H9 (cell line): ENCODE results near the gene LIMK2. TPM values are rescaled to one million over a fixed set of nuclear protein-coding genes. Genes with fewer than 3 reads are reported as not detected.
A peak's percentile ranks its signal among the peaks of the same experiment; 100 is the strongest.
"Not testable (repeated sequence)": the region's sequence is repeated elsewhere in the genome, so short reads cannot be mapped to it uniquely, and the experiment has no call there.

Experiments
- DNase-seq: peaks from one replicate; pipeline ENCODE4 v3.0.0-alpha.2; 2017
- H2AFZ ChIP-seq: one replicate; pipeline ENCODE4 v1.6.1; 2013; ENCODE audit warnings: mild to moderate bottlenecking, low read length, control low read depth, moderate library complexity
- H2AK5ac ChIP-seq: 2 replicates; pipeline ENCODE4 v1.6.1; 2013; ENCODE audit warnings: low read length, control low read depth, mixed read lengths; ENCODE audit not compliant: insufficient read length
- H2BK120ac ChIP-seq: one replicate; pipeline ENCODE4 v1.6.1; 2013; ENCODE audit warnings: low read depth, mild to moderate bottlenecking, low read length, control low read depth, inconsistent platforms; ENCODE audit not compliant: poor library complexity, severe bottlenecking
- H2BK12ac ChIP-seq: 2 replicates; pipeline ENCODE4 v1.6.1; 2013; ENCODE audit warnings: low read length, control low read depth, mixed read lengths, low read depth; ENCODE audit not compliant: insufficient read length
- H2BK15ac ChIP-seq: 2 replicates; pipeline ENCODE4 v1.6.1; 2013; ENCODE audit warnings: low read depth, low read length, control low read depth
- H2BK20ac ChIP-seq: one replicate; pipeline ENCODE4 v1.6.1; 2013; ENCODE audit warnings: low read depth, mild to moderate bottlenecking, low read length, control low read depth, inconsistent platforms; ENCODE audit not compliant: poor library complexity, severe bottlenecking
- H2BK5ac ChIP-seq: 2 replicates; pipeline ENCODE4 v1.6.1; 2013; ENCODE audit warnings: low read length, control low read depth, mixed read lengths; ENCODE audit not compliant: insufficient read length
- H3K14ac ChIP-seq: 2 replicates; pipeline ENCODE4 v1.6.1; 2013; ENCODE audit warnings: low read length, control low read depth; ENCODE audit not compliant: insufficient read depth
- H3K18ac ChIP-seq: 2 replicates; pipeline ENCODE4 v1.6.1; 2013; ENCODE audit warnings: low read depth, mild to moderate bottlenecking, mixed read lengths, low read length, control low read depth; ENCODE audit not compliant: insufficient read length
- H3K23ac ChIP-seq: 2 replicates; pipeline ENCODE4 v1.6.1; 2013; ENCODE audit warnings: low read length, control low read depth, mixed read lengths, low read depth; ENCODE audit not compliant: insufficient read length
- H3K23me2 ChIP-seq: 2 replicates; pipeline ENCODE4 v1.6.1; 2013; ENCODE audit warnings: low read depth, mild to moderate bottlenecking, mixed read lengths, low read length, control low read depth; ENCODE audit not compliant: insufficient read length, poor library complexity, severe bottlenecking
- H3K27ac ChIP-seq: 2 replicates; pipeline ENCODE4 v1.5.1; 2013; ENCODE audit warnings: low read length, control low read depth, mixed read lengths, low read depth; ENCODE audit not compliant: insufficient read length
- H3K27me3 ChIP-seq: 2 replicates; pipeline ENCODE4 v1.6.1; 2013; ENCODE audit warnings: low read length, control low read depth, inconsistent platforms; ENCODE audit not compliant: insufficient read depth
- H3K4ac ChIP-seq: 2 replicates; pipeline ENCODE4 v1.6.1; 2013; ENCODE audit warnings: low read depth, mild to moderate bottlenecking, control low read depth, inconsistent platforms, low read length, moderate library complexity
- H3K4me1 ChIP-seq: 2 replicates; pipeline ENCODE4 v1.6.1; 2013; ENCODE audit warnings: low read length, control low read depth, inconsistent platforms; ENCODE audit not compliant: insufficient read depth
- H3K4me2 ChIP-seq: 2 replicates; pipeline ENCODE4 v1.6.1; 2013; ENCODE audit warnings: low read length, control low read depth, mixed read lengths; ENCODE audit not compliant: insufficient read length, insufficient read depth
- H3K56ac ChIP-seq: 2 replicates; pipeline ENCODE4 v1.6.1; 2013; ENCODE audit warnings: low read depth, mild to moderate bottlenecking, mixed read lengths, low read length, control low read depth; ENCODE audit not compliant: insufficient read length
- H3K79me1 ChIP-seq: 2 replicates; pipeline ENCODE4 v1.6.1; 2013; ENCODE audit warnings: low read depth, mild to moderate bottlenecking, moderate library complexity, low read length, control low read depth, inconsistent platforms; ENCODE audit not compliant: insufficient read depth, poor library complexity, severe bottlenecking
- H3K79me2 ChIP-seq: 2 replicates; pipeline ENCODE4 v1.6.1; 2013; ENCODE audit warnings: low read length, control low read depth, inconsistent platforms; ENCODE audit not compliant: insufficient read depth
- H3K9ac ChIP-seq: 2 replicates; pipeline ENCODE4 v1.6.1; 2013; ENCODE audit warnings: low read length, control low read depth, mixed read lengths; ENCODE audit not compliant: insufficient read length; ENCODE audit errors: extremely low read depth
- H3K9me3 ChIP-seq: one replicate; pipeline ENCODE4 v1.6.1; 2013; ENCODE audit warnings: low read depth, low read length, inconsistent platforms; ENCODE audit not compliant: control insufficient read depth
- H3T11ph ChIP-seq: one replicate; pipeline ENCODE4 v1.6.1; 2013; ENCODE audit warnings: mild to moderate bottlenecking, low read length, control low read depth, inconsistent platforms
- H4K20me1 ChIP-seq: one replicate; pipeline ENCODE4 v1.6.1; 2013; ENCODE audit not compliant: control insufficient read depth, insufficient read length, insufficient read depth
- H4K5ac ChIP-seq: 2 replicates; pipeline ENCODE4 v1.6.1; 2013; ENCODE audit warnings: low read depth, mild to moderate bottlenecking, mixed read lengths, low read length, control low read depth; ENCODE audit not compliant: insufficient read length
- H4K8ac ChIP-seq: replicated peaks from 2 replicates; pipeline ENCODE4 v1.6.1; 2013; ENCODE audit warnings: low read length, control low read depth, mixed read lengths, low read depth; ENCODE audit not compliant: insufficient read length
- H4K91ac ChIP-seq: 2 replicates; pipeline ENCODE4 v1.6.1; 2013; ENCODE audit warnings: low read depth, mild to moderate bottlenecking, moderate library complexity, mixed read lengths, low read length, control low read depth; ENCODE audit not compliant: insufficient read length
- H3K27ac Mint-ChIP-seq, 3 experiments: 2 replicates in 2 of 3; 3 replicates in 1 of 3; pipeline ENCODE4 v1.8.0; 2020 to 2021; ENCODE audit warnings: mixed read lengths in 3 of 3, mild to moderate bottlenecking in 1 of 3, moderate library complexity in 1 of 3
- H3K27me3 Mint-ChIP-seq: 2 replicates; pipeline ENCODE4 v1.8.0; 2021; ENCODE audit warnings: low read depth, mild to moderate bottlenecking, moderate library complexity, mixed read lengths
- H3K36me3 Mint-ChIP-seq, 3 experiments: 2 replicates in 2 of 3; 3 replicates in 1 of 3; pipeline ENCODE4 v1.8.0; 2020 to 2021; ENCODE audit warnings: low read depth in 3 of 3, mixed read lengths in 3 of 3; ENCODE audit not compliant: insufficient read depth in 1 of 3
- H3K4me1 Mint-ChIP-seq, 2 experiments: 2 replicates each; pipeline ENCODE4 v1.8.0; 2020; ENCODE audit warnings: mixed read lengths in 2 of 2
- H3K4me3 Mint-ChIP-seq, 2 experiments: 2 replicates in 1 of 2; 3 replicates in 1 of 2; pipeline ENCODE4 v1.8.0; 2020 to 2021; ENCODE audit warnings: mild to moderate bottlenecking in 2 of 2, mixed read lengths in 2 of 2, moderate library complexity in 1 of 2
- H3K9me3 Mint-ChIP-seq, 2 experiments: 2 replicates in 1 of 2; 3 replicates in 1 of 2; pipeline ENCODE4 v1.8.0; 2020; ENCODE audit warnings: mild to moderate bottlenecking in 2 of 2, mixed read lengths in 2 of 2, moderate library complexity in 1 of 2
- CTCF ChIP-seq: fragments of 200-600 bp; sonication (generic); conservative IDR thresholded peaks from 3 replicates; pipeline ENCODE4 v1.8.0; 2021; ENCODE audit warnings: antibody characterized with exemption, mild to moderate bottlenecking
- WGBS: extraction: QIAGEN DNeasy Blood & Tissue Kit; methylation state at CpG from one replicate; pipeline ENCODE4 v1.1.7; 2013; ENCODE audit warnings: missing lambda C conversion rate, low lambda C conversion rate, mixed read lengths; ENCODE audit not compliant: insufficient read length; ENCODE audit errors: extremely low coverage; 5-methylcytosine and 5-hydroxymethylcytosine counted together
- total RNA-seq: library from RNA; stranded (reverse); gene quantifications from 2 replicates; pipeline ENCODE4 v1.2.1, GENCODE V29; 2021

LIMK2 gene
- total RNA-seq, 1 experiment from 2014 or later: 51.3 TPM

GRCh38 chr22:31244943-31245451, 32.9 kb downstream of the LIMK2 start:
- DNase-seq: no peak
- Histone ChIP-seq H3K4ac (no peak overlapping the region), H3K14ac (no peak overlapping the region), H3K4me1 (peaks cover 7% of the 10 kb centered on the region; the same call in 1 of the 2 replicates), H4K20me1 (no peaks in the 10 kb centered on the region), H2BK120ac (no peak overlapping the region), H3K79me2 (no peaks in the 10 kb centered on the region), H3K4me2 (no peak overlapping the region), H4K5ac (no peak overlapping the region), H2AK5ac (no peak overlapping the region), H3K9me3 (no peaks in the 10 kb centered on the region), H3K23ac (no peak overlapping the region), H3T11ph (no peak overlapping the region), H3K27ac (no peak overlapping the region), H3K23me2 (no peaks in the 10 kb centered on the region), H3K79me1 (no peaks in the 10 kb centered on the region), H3K27me3 (no peaks in the 10 kb centered on the region), H2BK20ac (no peak overlapping the region), H2BK12ac (no peak overlapping the region), H2BK5ac (no peak overlapping the region), H2AFZ (no peak overlapping the region), H2BK15ac (no peak overlapping the region), H3K18ac (no peak overlapping the region), H4K8ac (no peak overlapping the region), H4K91ac (no peak overlapping the region), H3K56ac (no peak overlapping the region), H3K9ac (no peak overlapping the region)
- no peak for TF ChIP-seq CTCF
- Mint-ChIP-seq H3K36me3 (peaks cover 0 to 4% (median 3%) of the 10 kb centered on the region in 3 experiments; a peak in 4 of 7 replicates), H3K27me3 (no peaks in the 10 kb centered on the region; the same call in 1 of the 2 replicates), H3K9me3 (no peaks in the 10 kb centered on the region), H3K4me3 (no peak overlapping the region), H3K27ac (0 out of 7 replicates have a peak overlapping the region, but pooled peaks of 1 of the 3 experiments have one; percentile 25), H3K4me1 (peaks cover 50 to 54% of the 10 kb centered on the region in 2 experiments)
- no CpG with 5 or more reads among the region's 7 CpGs for WGBS

GRCh38 chr22:31245998-31246397, 33.9 kb downstream of the LIMK2 start:
- H3K4me1 ChIP-seq, H4K20me1 ChIP-seq, H3K18ac ChIP-seq, H3T11ph ChIP-seq, H2BK12ac ChIP-seq, H3K14ac ChIP-seq, H3K9me3 ChIP-seq, H3K79me1 ChIP-seq, H3K9me3 Mint-ChIP-seq, H2BK15ac ChIP-seq, H2BK5ac ChIP-seq, H3K4ac ChIP-seq, H3K27me3 ChIP-seq, H3K79me2 ChIP-seq, H4K5ac ChIP-seq, H4K8ac ChIP-seq, DNase-seq, H2AFZ ChIP-seq, H3K36me3 Mint-ChIP-seq, H3K27me3 Mint-ChIP-seq, H3K4me3 Mint-ChIP-seq, H3K9ac ChIP-seq, H3K27ac ChIP-seq, H3K23me2 ChIP-seq, H2AK5ac ChIP-seq, H3K4me2 ChIP-seq, H3K56ac ChIP-seq, H4K91ac ChIP-seq, H2BK20ac ChIP-seq, H3K23ac ChIP-seq, H2BK120ac ChIP-seq: not testable (repeated sequence)
- H3K4me1 Mint-ChIP-seq: peaks cover 47 to 49% of the 10 kb centered on the region in 2 experiments
- WGBS: no CpG with 5 or more reads among the region's 12 CpGs
- peak overlapping the region in 1 of 3 experiments; percentile 49; a peak in 1 of 7 replicates for H3K27ac Mint-ChIP-seq
